ENCODE results near the gene MXRA8. TPM values are rescaled to one million over a fixed set of nuclear protein-coding genes. Genes with fewer than 3 reads are reported as not detected.

Gene MXRA8
- total RNA-seq, 1 experiment from 2014 or later = 9.6 TPM

DNA sequence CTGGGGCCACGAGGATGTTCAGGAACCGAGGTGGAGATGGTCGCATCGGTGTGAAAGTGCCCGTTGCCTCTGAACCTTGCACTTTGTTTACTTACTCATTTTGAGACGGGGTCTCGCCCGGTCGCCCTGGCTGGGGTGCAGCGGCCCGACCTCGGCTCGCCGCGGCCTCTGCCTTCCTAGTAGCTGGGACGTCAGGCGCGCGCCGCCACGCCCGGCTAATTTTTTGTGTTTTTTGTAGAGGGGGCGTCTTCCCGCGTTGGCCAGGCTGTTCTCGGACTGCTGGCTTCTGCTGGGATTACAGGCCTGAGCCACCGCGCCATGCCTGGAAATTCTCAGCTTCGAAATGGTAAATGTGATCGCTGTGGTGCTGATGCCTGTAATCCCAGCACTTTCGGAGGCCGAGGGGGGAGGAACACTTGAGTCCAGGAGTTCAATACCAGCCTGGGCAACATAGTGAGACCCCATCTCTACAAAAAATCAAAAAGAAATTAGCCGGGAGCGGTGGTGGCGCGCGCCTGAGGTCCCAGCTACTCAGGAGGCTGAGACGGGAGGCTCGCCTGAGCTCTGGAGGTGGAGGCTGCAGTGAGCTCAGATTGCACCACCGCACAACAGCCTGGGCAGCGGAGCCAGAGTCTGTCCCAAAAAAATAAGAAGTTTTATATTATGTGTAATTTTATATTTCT is 49.4 kb upstream of the MXRA8 start:
- no peak overlapping the region for H3T11ph ChIP-seq (ENCODE audit: low read length)
- H4K91ac ChIP-seq (ENCODE audit: insufficient read length, low read depth, low read length) = no peak overlapping the region
- no peaks in the 10 kb centered on the region for H3K27me3 ChIP-seq (ENCODE audit: insufficient read depth, low read length)
- no peak overlapping the region for H2BK5ac ChIP-seq (ENCODE audit: insufficient read length, low read length)
- H2BK15ac ChIP-seq (ENCODE audit: low read depth, low read length) = no peak overlapping the region
- H3K9me3 ChIP-seq (ENCODE audit: control insufficient read depth, low read depth, low read length) = no peaks in the 10 kb centered on the region
- peaks cover 2% of the 10 kb centered on the region for H3K79me1 ChIP-seq (ENCODE audit: insufficient read depth, low read depth, low read length, poor library complexity, severe bottlenecking)
- H2AK5ac ChIP-seq (ENCODE audit: insufficient read length, low read length) = no peak overlapping the region
- H2BK12ac ChIP-seq (ENCODE audit: insufficient read length, low read depth, low read length) = no peak overlapping the region
- peak overlapping the region; percentile 92 to 95 for H3K4me3 Mint-ChIP-seq
- H3K27ac ChIP-seq (ENCODE audit: insufficient read length, low read depth, low read length) = no peak overlapping the region
- H2BK120ac ChIP-seq (ENCODE audit: low read depth, low read length, poor library complexity, severe bottlenecking) = no peak overlapping the region
- H3K56ac ChIP-seq (ENCODE audit: insufficient read length, low read depth, low read length) = no peak overlapping the region
- DNase-seq = no peak
- peaks cover 11% of the 10 kb centered on the region for H3K23me2 ChIP-seq (ENCODE audit: insufficient read length, low read depth, low read length, poor library complexity, severe bottlenecking)
- WGBS (ENCODE audit: extremely low coverage, insufficient read length, low lambda C conversion rate) = no CpG with 5 or more reads among the region's 41 CpGs
- H4K5ac ChIP-seq (ENCODE audit: insufficient read length, low read depth, low read length) = no peak overlapping the region
- H3K9me3 Mint-ChIP-seq = peaks cover 6 to 12% of the 10 kb centered on the region in 2 experiments; a peak in 4 of 5 replicates
- peaks cover 35 to 69% (median 58%) of the 10 kb centered on the region in 3 experiments for H3K36me3 Mint-ChIP-seq (ENCODE audit: insufficient read depth in 1 of 3, low read depth in 3 of 3)
- peak overlapping the region; percentile 69 for H3K4me2 ChIP-seq (ENCODE audit: insufficient read depth, insufficient read length, low read length)
- peak overlapping the region; percentile 83 to 100 (median 96); a peak in 6 of 7 replicates for H3K27ac Mint-ChIP-seq
- H3K4me1 Mint-ChIP-seq = peaks cover 26 to 43% of the 10 kb centered on the region in 2 experiments
- H2BK20ac ChIP-seq (ENCODE audit: low read depth, low read length, poor library complexity, severe bottlenecking) = no peak overlapping the region
- H3K27me3 Mint-ChIP-seq (ENCODE audit: low read depth) = peaks cover 2% of the 10 kb centered on the region
- no peak overlapping the region for H3K4ac ChIP-seq (ENCODE audit: low read depth, low read length)
- H3K79me2 ChIP-seq (ENCODE audit: insufficient read depth, low read length) = peaks cover 10% of the 10 kb centered on the region; the same call in 1 of the 2 replicates
- H2AFZ ChIP-seq (ENCODE audit: low read length) = no peak overlapping the region
- peak overlapping the region; percentile 61 for H3K9ac ChIP-seq (ENCODE audit: extremely low read depth, insufficient read length, low read length)
- H4K8ac ChIP-seq (replicated peaks; ENCODE audit: insufficient read length, low read depth, low read length) = no peak overlapping the region
- H3K4me1 ChIP-seq (ENCODE audit: insufficient read depth, low read length) = peaks cover 3% of the 10 kb centered on the region; the same call in 1 of the 2 replicates
- H3K14ac ChIP-seq (ENCODE audit: insufficient read depth, low read length) = peak overlapping the region; percentile 52; the same call in 1 of the 2 replicates
- H3K23ac ChIP-seq (ENCODE audit: insufficient read length, low read depth, low read length) = no peak overlapping the region
- TF ChIP-seq, protein P1, sequence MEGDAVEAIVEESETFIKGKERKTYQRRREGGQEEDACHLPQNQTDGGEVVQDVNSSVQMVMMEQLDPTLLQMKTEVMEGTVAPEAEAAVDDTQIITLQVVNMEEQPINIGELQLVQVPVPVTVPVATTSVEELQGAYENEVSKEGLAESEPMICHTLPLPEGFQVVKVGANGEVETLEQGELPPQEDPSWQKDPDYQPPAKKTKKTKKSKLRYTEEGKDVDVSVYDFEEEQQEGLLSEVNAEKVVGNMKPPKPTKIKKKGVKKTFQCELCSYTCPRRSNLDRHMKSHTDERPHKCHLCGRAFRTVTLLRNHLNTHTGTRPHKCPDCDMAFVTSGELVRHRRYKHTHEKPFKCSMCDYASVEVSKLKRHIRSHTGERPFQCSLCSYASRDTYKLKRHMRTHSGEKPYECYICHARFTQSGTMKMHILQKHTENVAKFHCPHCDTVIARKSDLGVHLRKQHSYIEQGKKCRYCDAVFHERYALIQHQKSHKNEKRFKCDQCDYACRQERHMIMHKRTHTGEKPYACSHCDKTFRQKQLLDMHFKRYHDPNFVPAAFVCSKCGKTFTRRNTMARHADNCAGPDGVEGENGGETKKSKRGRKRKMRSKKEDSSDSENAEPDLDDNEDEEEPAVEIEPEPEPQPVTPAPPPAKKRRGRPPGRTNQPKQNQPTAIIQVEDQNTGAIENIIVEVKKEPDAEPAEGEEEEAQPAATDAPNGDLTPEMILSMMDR (conservative IDR thresholded peaks at IDR 0.05) = peak; percentile 9; the same call in 1 of the 3 replicates
- peak overlapping the region; percentile 43 for H3K18ac ChIP-seq (ENCODE audit: insufficient read length, low read depth, low read length)
- H4K20me1 ChIP-seq (ENCODE audit: control insufficient read depth, insufficient read depth, insufficient read length) = no peaks in the 10 kb centered on the region

Measured in H9 (cell line).